PC-9 (cell line): ENCODE results near the gene CWC27.

Source experiments
- CTCF ChIP-seq: fragments of 200-600 bp; sonication (generic); conservative IDR thresholded peaks from 2 replicates; pipeline ENCODE4 v1.6.1; 2017; ENCODE audit warnings: mixed run types, antibody characterized with exemption, mild to moderate bottlenecking, moderate library complexity
- EZH2 ChIP-seq: fragments of 200-600 bp; sonication (generic); IDR thresholded peaks from 2 replicates; pipeline ENCODE4 v1.8.0; 2017; ENCODE audit warnings: antibody characterized with exemption, low read depth

- TF ChIP-seq EZH2 (no peak), CTCF (no peak)
These were observed 22.3 kb upstream of the CWC27 start for GRCh38 chr5:64746446-64746845.
